Stimulated activated CD8-positive, alpha-beta memory T cell treated with anti-CD3 and anti-CD28 coated beads, Interleukin-4, amount 100 ng/mL, for 4 hours (primary cell): ENCODE data around the gene NLRP1.

ENCODE experiments used
- DNase-seq, 2 donors: peaks; one replicate each; pipeline ENCODE4 v3.0.0-alpha.2; 2020; ENCODE audit warnings: low read depth in 2 of 2, low spot score in 1 of 2

Gene NLRP1

GRCh38 chr17:5584383-5585286 lies at the start of gene NLRP1:
Gene NLRP1, minus strand, starts transcription at chr17:5584509. Its CDS starts 552 bp downstream, at chr17:5583957.
- peak; percentile 84 to 90 for DNase-seq

- no peak for DNase-seq
Measured at GRCh38 chr17:5631958-5632590, 47.8 kb upstream of the NLRP1 start.

GRCh38 chr17:5630434-5630833 lies 46.1 kb upstream of the NLRP1 start:
- DNase-seq, result no peak

DNA sequence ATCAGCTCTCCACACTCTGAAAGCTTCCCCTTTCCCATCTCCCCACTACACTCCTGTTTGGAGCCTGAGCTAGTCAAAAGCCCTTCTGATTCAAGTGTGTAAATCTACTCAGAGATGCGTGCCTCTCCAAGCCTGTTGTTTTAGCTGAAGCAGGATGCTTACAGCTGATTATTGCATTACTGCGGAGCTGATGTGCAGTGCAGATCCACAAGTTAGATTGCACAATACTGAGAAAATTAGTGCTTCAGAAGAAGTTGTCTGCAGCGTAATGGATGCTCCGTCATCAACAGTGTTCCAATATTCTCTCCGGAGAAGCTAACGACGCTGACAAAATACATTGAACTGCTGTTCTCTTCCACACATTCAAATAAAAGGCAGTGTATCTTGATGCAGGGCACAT lies 44.8 kb upstream of the NLRP1 start:
- DNase-seq, result no peak

- no peak for DNase-seq
Measured at GRCh38 chr17:5628262-5628661, 44.0 kb upstream of the NLRP1 start.

DNA sequence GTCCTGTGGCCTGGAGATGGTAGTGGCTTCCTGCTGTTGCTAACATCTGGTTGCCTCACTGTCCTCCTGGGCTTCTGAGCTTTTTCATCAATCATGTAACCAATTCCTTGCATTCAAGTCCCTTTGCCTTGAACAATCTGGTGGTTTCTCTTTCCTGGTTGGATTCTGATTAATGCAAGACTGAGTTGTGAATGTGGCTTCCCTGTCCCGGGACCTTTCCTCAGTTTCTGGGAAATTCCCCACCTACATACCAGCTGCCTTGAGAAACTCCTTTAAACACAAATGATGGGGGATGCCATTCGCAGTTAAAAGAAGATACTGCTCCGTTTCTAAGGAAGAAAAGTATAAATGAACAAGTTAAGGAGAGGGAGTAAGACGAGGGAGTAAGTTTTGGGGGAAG lies 39.9 kb upstream of the NLRP1 start:
- DNase-seq, result no peak

GRCh38 chr17:5621729-5622128 lies 37.4 kb upstream of the NLRP1 start:
- DNase-seq, result no peak

- DNase-seq, result no peak
Measured at GRCh38 chr17:5621026-5621425, 36.7 kb upstream of the NLRP1 start.

DNA sequence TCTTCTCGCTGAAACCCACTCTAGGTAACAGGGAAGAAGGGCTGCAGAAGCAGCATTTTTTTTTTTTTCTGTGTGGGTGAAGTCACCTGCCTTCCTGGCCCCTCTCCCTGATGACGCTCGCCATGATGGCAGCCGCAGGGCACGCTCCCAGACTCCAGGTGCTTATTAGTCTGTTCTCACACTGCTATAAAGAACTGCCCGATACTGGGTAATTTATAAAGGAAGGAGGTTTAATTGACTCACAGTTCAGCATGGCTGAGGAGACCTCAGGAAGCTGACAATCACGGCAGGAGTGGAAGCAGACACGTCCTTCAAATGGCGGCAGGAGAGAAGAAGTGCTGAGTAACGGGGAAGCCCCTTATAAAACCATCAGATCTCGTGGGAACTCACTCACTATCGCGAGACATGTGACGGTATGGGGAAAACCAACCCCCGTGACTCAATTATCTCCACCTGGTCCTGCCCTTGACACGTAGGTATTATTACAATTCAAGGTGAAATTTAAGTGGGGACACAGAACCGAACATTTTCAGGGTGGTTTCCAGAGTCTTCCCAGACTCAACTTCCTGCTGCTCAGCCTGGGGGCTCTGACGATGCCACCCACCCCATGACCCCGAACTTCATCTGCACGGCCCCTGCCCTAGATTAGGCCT lies 34.9 kb upstream of the NLRP1 start:
- no peak for DNase-seq

DNA sequence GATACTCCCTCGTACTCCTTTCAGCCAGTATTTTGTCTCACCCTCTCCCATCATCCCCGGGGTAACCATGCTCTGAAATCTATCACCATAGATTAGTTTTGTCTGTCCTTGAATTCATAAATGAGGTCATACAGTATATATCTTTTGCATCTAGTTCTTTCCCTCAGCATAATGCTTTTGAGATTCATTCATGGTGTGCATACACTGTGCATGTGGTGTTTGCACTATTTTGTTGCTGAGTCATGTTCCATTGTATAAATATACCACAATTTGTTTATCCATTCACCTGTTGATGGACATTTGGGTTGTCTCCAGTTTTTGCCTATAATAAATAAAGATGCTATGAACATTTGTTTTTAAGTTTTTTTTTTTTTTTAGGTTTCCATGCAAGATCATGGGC lies 34.2 kb upstream of the NLRP1 start:
- DNase-seq, result no peak

DNA sequence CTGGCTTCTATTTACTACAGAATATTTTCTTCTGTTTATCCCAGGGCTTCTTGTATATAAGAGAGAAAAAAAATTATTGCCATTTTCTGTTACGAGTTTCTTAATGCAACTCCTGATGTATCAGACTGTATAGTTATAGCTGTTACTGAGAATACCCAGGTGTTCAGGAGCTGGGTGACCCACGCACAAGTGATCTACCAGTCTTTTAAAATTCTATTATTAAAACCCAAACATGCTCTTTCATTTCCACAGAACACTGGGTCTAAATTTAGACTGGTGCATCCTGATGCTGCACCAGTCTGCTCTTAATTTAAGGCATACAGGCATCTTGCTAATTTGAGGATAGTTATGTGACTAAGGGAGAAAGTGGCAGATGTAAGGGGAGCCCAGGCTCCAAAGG lies 31.2 kb upstream of the NLRP1 start:
- no peak for DNase-seq

DNA sequence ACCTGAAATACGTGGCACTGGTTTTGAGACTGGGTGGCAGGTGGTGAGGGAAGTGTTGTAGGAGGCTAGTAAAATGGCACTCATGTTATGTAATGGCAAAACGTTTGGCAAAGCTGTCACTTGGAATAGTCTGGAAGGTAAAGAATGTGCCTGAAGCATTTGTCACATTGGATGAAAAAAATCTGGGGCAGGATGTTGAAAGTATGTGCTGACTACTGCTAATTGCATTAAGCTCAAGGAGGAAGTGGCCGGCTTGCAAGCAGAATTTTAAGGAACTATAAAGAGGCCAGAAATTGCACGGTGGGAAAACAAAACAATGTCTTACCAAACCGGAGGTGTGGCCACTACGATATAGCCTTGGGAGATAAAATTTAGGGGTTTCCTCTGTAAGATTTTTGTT lies 26.6 kb upstream of the NLRP1 start:
- DNase-seq, result no peak

DNA sequence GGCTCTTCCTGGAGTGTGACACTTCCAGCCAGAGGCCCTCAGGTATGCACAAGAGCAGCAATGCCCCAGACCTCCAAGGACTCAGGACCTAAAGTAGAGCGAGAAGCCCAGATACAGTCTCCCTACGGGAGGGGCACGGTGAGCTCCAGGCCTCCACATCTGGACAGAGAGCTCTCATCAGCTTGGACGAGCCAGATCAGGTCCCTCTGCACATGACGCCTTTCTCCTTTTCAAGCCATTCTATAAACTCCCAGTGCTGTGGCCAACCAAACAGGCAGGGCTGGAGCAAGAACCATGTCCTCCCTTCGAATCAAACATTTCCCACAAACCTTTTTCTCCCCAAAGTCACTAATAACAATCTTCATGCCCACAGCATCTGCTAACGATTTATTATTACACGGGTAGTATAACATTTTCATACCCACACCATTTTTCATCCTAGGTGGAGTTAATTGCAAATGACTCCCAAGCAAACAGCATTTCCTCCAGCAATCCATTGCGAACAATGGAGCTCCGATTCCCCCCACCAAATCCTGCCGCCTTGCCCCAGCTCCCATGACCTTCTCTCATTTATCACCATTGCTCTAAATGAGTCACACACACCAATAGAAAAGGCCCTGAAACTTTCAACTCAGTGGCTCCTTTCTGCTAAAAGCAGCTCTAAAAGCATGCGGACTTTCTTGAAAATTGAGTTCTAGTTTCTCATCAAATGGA lies 24.2 kb upstream of the NLRP1 start:
- DNase-seq, result no peak

GRCh38 chr17:5607946-5608345 lies 23.6 kb upstream of the NLRP1 start:
- DNase-seq, result no peak

DNA sequence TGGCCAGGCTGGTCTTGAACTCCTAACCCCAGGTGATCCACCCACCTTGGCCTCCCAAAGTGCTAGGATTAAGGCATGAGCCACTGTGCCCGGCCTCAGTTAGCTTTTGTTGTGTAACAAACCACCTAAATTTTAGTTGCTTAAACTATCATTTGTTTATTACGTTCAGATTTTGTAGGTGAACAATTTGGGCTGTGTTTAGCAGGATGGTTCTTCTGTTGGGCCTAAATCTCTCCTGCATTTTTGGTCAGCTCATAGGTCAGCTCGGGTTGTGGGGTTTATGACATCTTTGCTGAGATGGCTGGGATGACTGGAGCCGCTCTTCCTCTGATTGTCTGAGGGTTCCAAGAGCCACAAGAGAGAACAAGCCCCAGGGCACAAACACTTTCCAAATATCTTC lies 21.1 kb upstream of the NLRP1 start:
- DNase-seq, result no peak

DNA sequence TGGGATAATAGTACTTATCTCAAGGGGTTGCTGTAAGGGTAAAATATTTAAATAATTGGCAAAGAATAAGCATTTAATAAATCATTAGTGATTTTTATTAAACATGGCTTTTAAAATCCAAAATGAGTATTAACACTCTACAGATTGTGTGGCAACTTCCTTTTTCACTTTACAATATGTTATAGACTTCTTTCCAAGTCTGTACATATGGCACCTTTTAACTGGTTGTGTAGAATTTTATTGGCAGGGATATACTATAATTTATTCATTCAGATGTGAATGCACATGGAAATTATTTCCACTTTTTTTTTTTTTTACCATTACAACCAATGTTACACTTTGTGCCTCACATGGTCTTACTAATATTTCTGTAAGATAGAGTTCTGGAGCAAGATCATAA lies 15.7 kb upstream of the NLRP1 start:
- no peak for DNase-seq

GRCh38 chr17:5598457-5598856 lies 14.1 kb upstream of the NLRP1 start:
- DNase-seq, result no peak

DNA sequence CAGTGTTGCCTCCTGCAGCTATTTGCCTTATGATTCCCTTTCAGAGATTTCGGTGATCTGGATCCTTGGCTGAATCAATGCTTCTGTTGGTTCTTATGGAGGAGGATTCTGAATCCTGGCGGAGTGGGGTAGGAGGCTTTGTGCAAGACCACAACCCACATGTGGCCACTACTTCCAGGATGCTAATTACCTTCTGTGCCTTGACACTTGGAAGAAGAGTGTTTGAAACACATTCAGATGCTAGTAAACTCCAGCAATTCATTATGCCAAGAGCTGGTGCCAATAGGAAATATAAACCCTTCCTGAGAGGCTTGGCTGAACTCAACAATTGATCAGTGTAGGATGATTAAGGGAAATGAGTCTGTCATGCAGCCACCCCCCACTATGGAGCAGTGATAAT lies 12.1 kb upstream of the NLRP1 start:
- DNase-seq, result no peak

GRCh38 chr17:5595831-5596230 lies 11.5 kb upstream of the NLRP1 start:
- no peak for DNase-seq

GRCh38 chr17:5592382-5592781 lies 8.1 kb upstream of the NLRP1 start:
- DNase-seq, result no peak

- DNase-seq, result no peak
Measured at GRCh38 chr17:5591966-5592365, 7.7 kb upstream of the NLRP1 start.

GRCh38 chr17:5588584-5588983 lies 4.3 kb upstream of the NLRP1 start:
- no peak for DNase-seq
